GM19240 (cell line): ENCODE data around the gene WDR86.

Experiments
- DNase-seq: peaks from one replicate; pipeline ENCODE4 v3.0.0; 2011; ENCODE audit warnings: low spot score; ENCODE audit not compliant: insufficient read length

The WDR86 gene

DNA sequence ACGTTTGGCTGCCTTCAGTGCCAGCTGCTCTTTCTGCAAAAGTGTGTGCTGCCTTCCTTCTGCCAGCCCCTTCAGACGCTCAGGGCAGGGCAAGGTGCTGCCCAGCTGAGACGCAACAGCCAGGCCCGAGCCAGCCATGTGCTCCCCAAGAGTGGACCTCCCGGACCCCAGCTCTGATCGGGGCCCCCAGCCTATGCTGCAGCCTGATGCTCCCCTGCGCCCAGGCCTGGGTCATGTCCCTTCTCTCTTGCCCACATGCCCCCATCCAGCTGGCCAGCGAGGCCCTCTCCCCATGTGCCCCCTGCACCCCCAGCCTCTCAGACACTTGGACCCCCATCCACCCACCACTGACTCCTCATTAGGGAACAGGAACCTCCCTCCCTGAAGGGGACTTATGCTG is 17.8 kb downstream of the WDR86 start:
- DNase-seq: no peak

DNA sequence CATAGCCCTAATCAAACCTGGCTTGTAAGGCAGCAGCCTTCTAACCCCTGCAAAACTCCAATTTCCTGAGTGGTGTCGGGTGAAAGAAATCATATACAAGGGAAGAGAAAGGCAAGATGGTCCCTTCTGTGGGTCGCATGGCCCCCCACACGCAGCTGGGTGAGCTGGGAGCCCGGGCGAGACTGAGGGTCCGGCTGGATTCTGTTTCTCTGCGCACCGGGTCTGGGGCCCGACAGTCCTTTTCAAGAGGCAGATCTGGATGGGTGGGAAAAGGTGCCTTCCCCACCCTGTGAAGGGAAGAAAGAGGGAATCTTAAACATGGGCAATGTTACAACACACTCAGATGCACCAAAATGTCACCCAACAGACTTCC is 18.5 kb downstream of the WDR86 start:
- DNase-seq: no peak

DNA sequence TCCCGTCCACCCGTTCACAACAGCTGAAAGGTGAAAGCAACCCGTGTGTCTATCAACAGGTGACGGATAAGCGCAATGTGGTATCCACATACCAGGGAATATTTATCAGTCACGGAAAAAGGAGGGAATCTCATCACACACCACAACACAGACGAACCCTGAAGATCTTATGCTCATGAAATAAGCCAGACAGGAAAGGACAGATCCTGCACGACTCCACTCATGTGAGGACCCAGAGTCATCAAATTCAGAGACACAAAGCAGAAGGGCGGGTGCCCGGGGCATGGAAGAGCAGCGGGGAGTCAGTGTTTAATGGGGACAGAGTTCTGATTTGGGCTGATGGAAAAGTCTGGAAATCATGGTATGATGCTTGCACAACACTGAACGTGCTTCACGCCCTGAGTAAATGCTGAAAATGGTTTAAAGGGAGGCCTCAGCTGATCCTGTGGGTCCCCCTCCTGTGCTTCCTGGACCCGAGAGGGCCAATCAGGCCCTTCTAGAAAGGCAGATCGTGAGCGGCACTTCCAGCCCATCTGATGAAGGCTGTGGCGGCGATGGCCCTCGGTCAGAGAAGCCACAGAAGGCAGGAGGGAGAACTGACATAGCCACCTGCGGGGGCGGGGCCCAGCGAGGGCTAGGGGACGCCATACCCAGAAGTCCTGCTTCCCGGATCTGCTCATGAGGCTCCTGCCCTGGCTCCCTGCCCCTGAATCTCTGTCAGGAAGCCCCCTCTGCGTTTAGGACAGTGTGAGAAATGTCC is 19.1 kb downstream of the WDR86 start:
- no peak for DNase-seq

DNA sequence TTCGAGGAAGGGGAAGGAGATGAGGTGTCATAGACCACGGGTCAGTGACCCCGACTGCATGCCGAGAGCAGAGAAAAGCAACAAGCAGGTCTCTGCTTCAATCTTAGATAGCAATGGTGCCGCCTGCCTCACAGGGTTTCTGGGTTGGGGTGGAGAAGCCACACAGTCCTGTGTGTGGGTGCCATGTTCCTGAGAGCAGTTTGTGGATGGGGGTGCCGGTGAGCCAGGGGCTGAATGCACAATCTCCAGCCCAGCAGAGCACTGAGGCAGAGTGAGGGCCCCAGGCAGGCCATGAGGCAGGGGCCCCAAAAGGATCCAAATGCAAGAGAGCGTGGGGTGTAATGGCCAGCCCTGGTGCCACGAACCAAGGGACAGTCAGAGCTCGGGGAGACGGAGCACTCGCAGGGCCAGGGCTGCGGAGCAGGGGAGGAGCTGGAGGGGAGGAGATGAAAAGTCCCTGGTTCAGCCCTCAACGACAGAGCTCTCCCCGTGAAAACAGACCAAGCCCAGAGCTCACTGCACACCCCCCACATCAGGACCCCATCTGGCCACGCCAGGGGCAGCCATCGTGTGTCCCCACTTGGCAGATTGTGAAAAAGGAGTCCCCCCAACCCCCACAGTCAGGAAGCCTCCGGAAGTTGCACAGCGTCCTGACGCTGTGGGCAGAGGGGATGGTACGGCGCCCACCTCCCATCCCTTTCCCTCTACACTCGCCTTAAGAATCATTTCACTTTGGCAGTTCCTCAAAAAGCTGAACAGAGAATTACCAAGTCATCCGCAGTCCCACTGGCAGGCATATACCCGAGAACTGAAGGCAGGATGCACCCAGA is 19.9 kb downstream of the WDR86 start:
- DNase-seq: no peak

DNA sequence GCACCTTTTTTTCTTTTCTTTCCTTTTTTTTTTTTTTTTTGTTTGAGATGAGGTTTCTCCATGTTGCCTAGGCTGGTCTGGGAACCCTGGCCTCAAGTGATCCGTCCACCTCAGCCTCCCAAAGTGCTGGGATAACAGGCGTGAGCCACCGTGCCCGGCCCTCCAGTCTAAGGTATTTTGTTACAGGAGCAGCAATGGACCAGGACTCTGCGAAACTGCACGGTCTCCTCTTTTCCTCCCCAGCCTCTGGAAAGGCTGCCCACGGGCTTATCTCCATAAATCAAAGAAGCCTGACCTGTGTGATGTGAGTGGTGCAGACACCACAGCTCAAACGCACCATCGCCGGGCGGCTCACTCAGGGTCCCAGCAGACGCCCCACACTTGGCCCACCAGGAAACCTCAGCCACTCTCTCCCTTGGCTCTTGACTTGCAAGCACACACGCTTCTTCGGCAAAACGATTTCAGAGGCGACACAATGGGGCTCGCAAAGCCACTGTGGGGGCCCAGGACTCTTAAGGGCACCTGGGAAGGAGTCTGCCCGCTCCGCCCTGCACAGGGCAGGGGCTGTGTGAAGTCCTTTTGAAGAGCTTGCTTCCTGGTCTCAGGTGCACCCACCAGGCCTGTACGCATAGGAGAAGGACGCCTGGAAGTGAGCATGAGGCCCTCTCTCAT is 20.6 kb downstream of the WDR86 start:
- DNase-seq: no peak

DNA sequence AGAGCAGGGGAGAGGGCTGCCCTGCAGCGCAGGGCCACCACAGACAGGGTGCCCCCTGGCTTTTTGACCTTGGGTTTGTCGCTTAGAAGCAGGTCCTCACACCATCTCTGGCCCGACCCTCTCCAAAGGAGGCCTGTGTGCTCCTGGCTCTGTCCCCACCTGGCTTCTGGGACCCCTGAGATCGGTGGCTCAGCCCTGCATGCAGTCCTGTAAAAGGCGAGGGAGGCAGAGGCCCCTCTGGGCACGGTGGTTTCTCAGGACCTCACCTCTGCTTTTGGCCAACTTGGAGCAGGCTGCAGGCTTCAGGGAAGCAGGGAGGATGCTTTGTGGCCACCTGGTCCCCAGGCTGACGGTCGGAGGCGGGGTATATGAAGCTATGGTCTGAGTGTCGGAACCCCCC is 21.4 kb downstream of the WDR86 start:
- DNase-seq: no peak

DNA sequence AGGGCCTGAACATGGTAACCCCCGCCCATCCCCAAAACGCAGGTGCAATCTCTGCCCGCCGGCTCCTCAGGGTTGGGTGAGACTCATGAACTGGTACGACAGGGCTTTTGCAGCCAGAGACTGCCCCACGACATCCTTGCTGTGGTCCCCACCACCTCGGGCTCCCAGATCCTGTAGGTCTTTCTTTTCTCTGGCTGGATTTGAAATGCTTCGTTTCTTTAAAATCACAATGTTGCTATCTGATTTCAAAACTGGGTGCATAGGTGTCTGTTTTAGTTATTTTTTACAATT is 21.9 kb downstream of the WDR86 start:
- DNase-seq: no peak

DNA sequence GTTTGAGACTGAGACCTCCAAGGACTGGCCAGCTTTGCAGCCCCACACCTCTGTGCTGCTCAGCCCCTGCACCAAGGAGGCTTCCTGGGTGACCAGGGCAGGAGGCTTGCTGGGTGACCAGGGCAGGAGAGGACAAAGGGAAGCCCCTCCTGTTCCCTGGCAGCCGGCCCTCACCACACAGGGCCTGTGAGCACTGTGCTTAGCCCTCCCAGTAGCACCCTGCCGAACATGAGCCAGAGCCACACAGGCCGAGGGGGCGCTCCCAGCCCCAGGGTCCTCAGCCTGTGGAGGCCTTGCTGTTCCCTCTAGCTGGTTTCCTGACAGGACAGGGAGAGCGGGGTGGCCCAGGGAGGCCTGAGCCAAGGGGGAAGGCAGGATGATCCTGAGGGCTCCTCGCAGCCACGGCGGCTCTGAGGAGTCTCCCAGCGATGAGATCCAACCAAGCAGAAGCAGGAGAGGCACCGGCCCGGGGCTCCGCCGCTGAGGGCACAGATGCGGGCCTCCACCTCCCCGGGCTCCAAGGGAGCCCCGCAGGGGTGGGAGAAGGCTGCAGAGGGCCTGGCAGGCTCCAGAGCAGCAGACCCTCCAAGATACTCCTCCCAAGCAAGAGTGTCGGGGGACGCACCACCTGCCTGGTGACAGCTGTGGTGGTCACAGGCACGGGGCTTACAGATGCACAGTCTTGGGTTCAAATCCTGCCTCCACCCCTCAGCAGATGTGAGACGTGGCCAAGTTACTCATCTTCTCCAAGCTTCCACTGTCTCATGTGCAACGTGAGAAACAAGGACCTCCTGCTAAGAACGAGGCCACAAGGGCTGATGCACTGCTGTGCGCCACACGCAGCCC is 22.5 kb downstream of the WDR86 start:
- no peak for DNase-seq

DNA sequence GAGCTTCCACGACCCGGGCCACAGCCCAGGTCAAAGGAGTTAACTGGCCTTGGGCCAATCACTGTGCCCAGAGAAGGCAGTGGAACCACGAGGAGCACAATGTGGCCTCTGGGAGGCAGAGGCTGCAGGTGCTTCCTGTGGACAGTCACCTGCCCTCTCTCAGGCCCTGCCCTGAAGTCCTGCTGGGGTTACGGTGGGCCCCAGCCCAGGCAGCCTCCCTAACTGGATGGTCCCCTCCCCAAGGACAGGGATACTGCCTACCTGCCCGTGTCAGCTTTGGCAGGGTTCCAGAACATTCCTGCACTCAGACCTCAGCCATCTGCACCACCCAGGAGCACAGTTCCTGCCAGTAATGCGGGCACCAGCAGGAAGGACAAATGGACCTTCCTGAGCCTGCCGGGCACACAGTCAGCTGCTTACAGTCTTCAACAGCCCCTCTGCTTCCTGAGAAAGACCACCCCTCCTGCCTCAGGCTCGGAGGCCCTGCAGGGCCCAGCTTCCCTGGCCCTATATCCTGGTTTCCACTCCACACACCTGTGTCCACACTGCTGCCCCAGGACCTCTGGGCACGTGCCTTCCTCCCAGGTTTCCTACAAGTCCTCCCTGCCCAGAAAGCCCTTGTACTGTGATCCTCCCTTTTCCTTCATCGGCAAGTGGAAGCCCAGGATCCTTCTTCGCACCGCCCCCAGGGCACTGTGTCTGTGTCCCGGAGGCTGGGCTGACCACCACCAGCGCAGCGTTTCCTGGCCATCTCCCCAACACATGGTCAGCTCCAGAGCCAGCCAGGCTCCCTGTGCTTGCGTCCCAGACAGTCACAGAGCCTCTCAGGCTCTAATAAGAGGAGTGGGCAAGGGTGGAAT is 23.3 kb downstream of the WDR86 start:
- no peak for DNase-seq

DNA sequence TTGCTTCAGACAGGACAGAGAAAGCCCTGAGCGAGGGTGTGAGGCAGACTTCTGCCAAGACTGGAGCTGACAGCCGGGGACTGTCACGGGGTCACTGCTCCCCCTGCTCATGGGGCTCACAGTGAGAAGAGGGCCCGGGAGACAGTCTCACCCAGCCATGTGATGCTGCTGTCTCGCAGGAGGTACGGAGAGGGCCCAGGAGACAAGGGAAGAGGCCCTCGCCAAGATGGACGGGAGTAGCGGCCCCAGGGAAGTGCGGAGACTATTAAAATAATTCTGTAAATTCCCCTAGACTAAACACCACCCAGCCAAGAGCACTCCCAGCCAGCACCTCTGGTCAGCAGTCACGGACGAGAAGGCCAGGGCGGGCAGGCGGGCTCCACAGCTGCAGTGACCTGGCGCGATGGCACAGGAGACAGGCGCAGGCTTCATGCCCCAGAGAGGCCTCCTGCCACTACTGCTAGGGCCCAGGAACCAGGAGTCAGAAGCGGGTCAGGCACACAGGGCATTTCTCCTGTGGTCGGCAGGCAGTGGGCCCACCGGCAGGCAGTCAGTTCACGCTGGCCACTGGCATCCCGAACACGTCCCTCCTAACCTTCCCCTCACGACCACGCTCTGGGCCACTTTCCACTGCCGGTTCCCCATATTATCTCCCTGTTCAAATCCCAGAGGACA is 24.1 kb downstream of the WDR86 start:
- no peak for DNase-seq

DNA sequence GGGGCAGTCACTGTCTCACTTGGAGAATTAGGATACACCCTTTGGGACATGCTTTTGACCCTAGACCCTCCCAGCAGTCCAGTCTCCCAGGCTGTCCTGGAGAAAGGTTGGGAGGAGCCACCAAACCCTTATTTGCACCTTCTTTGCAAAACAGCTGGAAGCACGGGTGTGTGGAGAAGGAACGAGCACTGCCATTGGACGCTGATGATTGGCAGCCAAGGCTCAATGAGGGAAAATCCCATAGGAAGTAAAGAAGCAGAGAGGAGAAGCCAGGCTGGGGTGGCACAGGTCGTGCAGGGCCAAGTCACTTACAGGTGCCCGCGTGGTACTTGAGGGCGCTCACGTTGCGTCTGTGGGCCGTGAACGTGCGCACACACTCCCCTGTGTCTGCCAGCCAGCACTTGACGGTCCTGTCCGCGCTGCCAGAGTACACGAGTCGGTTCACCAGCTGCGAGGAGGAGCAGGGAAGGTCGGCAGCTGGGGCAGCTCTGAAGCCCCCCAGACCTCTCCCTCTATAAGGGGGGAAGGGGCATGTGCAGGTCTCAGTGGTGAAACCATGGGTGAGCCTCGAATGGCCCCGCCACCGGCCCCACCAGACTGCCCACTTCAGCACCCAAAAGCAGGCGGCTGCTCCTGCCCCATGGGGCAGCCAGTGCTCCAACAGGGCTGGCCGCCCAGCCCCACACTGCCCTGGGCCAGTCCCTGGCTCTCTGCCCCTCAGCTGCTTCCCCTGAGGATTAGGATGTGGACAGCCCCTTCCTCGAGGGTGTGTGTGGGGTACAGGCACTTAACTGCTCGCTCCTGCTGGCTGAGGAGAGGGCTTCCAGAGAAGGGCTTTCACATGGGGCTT is 24.8 kb downstream of the WDR86 start:
- DNase-seq: no peak

DNA sequence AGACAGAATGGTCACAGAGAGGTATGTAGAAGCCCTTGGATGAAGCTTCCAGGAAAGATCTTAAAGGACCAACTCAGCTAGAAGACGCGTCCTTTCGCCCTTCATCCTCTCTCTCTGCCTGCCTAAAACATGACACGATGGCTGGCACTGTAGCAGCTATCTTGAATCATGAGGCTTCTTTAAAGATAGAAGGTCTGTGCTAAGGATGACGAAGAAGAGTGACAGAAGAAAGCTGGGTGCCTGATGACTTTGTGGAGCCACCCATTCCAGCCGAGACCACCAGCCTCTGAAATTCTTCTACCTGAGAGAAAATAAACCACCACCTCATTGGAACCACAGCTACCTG is 25.5 kb downstream of the WDR86 start:
- no peak for DNase-seq

DNA sequence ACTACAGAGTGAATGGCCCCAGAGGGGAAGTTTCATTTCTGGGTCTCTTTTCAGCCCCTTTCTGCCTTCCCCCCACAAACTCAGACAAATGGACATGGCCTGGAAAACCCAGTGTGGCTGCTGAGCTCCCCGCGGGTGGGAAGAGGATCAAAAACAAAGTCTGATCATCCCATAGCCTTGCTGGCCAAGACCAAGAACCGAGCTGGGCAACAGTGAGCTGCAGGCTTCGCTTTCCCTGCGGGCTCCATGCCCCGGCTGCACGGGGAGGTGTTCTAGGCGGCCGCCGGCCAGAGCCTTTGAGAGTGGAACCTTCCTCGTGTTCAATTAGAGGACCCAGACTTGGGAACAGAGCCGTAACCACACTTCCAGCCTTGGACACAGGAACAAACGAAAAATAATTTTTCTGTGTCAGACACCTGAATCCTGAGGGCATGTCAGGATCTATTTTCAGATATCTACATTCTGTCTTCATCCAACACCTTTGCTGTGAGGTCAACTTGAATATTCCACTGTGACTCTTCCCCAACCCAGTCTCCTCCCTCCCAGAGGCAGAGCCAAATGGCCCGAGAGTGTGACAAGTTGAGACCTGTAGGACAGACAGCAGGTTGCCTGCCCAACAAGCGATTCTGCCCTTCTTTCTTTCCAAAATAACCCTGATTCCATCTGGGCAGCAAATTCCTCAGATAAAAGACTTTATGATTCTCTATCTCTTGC is 26.0 kb downstream of the WDR86 start:
- DNase-seq: no peak

DNA sequence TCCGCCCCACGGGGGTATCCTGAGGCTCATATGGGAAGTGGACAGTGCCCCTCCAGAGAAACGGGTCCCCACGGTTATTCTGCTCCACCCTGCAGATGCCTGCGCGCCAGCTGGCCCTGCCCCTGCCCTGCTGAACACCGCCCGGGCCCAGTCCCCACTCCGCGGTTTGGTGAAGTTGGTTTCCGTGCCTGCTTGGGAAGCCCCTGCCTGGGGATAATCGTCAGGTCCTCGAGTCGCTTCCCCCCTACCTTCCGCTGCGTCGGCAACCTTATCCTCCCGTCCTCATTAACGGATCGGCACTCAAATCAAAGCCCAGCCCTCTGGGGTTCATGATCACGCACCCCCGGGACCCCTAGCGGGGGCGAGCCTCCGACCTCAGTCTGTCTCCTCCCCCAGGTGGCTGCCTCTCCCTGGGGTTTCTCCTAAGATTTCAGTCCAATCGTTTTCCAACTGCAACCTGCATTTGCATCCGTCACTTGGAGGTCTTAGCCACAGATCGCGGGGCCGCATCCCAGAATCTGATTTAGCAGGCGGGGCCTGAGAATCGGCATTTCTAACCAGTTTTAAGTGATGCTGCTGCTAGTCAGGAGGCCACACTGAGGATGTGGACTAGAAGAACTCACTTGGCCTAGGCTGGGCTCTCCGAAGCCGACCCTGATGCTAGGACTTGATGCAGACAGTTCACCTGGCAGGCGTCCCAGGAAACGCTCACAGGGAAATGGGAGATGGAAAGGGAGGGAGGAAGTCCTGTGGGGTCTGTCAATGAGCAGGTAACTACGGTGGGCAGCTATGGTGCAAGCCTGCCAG is 27.6 kb downstream of the WDR86 start:
- DNase-seq: no peak

DNA sequence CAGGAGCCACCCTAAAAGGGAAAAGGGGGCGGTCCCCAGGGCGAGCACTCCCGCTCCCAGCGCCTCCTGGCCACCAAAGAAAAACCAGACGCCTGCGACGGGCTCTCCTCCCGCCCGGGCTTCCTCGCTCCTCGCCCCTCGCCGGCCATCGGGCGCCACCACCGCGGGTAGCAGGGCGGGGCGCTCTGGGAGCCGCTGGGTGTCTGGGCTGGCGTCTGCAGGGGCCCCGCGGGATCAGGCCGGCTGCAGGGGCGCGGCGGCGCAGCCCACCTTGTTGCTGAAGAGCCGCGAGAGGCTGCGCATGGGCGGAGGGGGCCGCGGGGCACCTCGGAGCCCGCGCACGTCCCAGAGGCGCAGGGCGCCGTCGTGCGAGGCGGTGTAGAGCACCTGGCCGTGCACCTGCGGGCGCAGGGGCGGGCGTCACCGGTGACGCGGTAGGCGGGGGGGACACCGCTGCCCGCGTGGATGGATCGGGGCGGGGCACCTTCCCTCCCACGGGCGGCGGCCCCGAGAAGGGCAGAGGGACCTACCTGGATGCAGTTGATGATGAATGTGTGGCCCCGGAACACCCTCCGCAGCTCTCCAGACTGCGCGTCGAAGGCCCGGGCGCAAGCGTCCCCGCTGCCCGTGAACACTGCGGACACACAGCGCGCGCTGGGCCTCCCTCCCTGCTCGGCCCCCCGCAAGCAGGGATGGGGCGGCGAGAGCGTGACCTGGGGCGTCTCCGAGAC is 28.3 kb downstream of the WDR86 start:
- DNase-seq: no peak

DNA sequence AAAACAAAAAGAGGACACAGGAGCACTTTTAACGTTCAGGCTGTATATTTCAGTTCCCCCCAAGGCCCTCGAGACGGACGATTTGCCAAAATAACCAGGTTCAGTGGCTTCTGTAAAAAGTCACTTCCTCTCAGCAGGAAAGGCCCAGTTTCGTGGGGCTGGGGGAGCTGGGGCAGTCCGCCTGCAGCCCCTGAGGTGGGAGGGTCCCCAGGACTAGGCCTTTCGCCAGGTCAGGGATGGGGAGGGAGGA is 28.8 kb downstream of the WDR86 start:
- DNase-seq: no peak
